ENCODE results near the gene FAM163A. TPM values are rescaled to one million over a fixed set of nuclear protein-coding genes. Genes with fewer than 3 reads are reported as not detected.

The FAM163A gene
- total RNA-seq, 3 donors from 2014 or later (not counting 1 experiment from before 2014, with no cell fraction given): not detected

DNA sequence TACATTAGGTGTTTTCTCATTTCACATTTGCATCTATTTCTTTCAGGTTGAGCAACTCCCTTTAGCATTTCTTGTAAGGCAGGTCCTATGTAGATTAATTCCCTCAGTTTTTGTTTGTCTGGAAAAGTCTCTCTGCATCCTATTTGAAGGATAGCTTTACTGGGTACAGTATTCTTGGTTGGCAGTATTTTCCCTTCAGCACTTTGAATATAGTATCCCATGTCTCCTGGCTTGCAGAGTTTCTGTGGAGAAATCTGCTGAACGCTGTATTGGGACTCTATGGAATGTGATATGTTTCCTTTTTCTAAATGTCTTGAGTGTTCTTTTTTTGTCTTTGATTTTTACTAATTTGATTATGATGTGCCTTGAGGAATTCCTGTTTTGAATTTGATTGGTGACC, 28.9 kb upstream of the FAM163A start:
- peaks cover 42% of the 10 kb centered on the region for H3K36me3 Mint-ChIP-seq
- H3K27me3 Mint-ChIP-seq (ENCODE audit: low read depth in 2 of 2): peaks cover 3 to 19% of the 10 kb centered on the region in 2 donors
- intact Hi-C loops (cut with micrococcal nuclease): no loop called here
- H3K27ac Mint-ChIP-seq: no peak overlapping the region
- DNase-seq (no peak), ATAC-seq (no peak)
- H3K27ac ChIP-seq (ENCODE audit: low read length): no peak overlapping the region
- peaks cover 6% of the 10 kb centered on the region for H3K9me3 ChIP-seq (ENCODE audit: control insufficient read depth, insufficient read depth, low read length)
- 90% methylated on average over 1 of the region's 1 CpG for WGBS (ENCODE audit: insufficient coverage)
- TF ChIP-seq, protein P1, sequence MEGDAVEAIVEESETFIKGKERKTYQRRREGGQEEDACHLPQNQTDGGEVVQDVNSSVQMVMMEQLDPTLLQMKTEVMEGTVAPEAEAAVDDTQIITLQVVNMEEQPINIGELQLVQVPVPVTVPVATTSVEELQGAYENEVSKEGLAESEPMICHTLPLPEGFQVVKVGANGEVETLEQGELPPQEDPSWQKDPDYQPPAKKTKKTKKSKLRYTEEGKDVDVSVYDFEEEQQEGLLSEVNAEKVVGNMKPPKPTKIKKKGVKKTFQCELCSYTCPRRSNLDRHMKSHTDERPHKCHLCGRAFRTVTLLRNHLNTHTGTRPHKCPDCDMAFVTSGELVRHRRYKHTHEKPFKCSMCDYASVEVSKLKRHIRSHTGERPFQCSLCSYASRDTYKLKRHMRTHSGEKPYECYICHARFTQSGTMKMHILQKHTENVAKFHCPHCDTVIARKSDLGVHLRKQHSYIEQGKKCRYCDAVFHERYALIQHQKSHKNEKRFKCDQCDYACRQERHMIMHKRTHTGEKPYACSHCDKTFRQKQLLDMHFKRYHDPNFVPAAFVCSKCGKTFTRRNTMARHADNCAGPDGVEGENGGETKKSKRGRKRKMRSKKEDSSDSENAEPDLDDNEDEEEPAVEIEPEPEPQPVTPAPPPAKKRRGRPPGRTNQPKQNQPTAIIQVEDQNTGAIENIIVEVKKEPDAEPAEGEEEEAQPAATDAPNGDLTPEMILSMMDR (IDR thresholded peaks at IDR 0.05): no peak
- no peaks in the 10 kb centered on the region for H3K27me3 ChIP-seq (ENCODE audit: control insufficient read depth, insufficient read depth, low read length)
- H3K9me3 Mint-ChIP-seq: peaks cover 25 to 27% of the 10 kb centered on the region in 2 donors
- no peak overlapping the region for H3K4me3 Mint-ChIP-seq
- H3K4me1 ChIP-seq (ENCODE audit: control insufficient read depth, insufficient read depth, low read length): no peaks in the 10 kb centered on the region
- no peaks in the 10 kb centered on the region for H3K36me3 ChIP-seq (ENCODE audit: control insufficient read depth, insufficient read depth, low read length)
- no peak overlapping the region for H3K4me3 ChIP-seq (ENCODE audit: low read length)
- H3K4me1 Mint-ChIP-seq: peaks cover 0 to 8% of the 10 kb centered on the region in 2 donors

DNA sequence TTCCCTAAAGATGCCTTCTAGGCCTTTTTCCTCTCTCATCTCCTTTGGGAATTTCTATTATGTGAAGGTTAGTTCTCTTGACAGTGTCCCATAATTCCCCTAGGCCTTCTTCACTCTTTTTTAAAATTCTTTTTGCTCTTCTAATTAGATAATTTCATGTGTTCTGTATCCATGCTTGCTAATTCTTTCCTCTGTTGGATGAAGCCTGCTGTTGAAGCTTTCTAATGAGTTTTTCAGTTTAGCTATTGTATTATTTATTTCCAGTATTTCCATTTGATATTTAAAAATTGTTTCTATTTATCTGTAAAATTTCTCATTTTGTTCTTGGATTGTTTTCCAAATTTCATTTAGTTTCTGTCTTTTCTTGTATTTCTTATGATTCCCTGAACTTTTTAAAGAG, 28.5 kb upstream of the FAM163A start:
- Histone ChIP-seq H3K36me3 (ENCODE audit: control insufficient read depth, insufficient read depth, low read length) (no peaks in the 10 kb centered on the region), H3K9me3 (ENCODE audit: control insufficient read depth, insufficient read depth, low read length) (peaks cover 6% of the 10 kb centered on the region), H3K27ac (ENCODE audit: low read length) (no peak overlapping the region), H3K27me3 (ENCODE audit: control insufficient read depth, insufficient read depth, low read length) (no peaks in the 10 kb centered on the region), H3K4me3 (ENCODE audit: low read length) (no peak overlapping the region), H3K4me1 (ENCODE audit: control insufficient read depth, insufficient read depth, low read length) (no peaks in the 10 kb centered on the region)
- DNase-seq (no peak), ATAC-seq (no peak)
- peaks cover 3 to 19% of the 10 kb centered on the region in 2 donors for H3K27me3 Mint-ChIP-seq (ENCODE audit: low read depth in 2 of 2)
- intact Hi-C loops (cut with micrococcal nuclease): no loop called here
- H3K27ac Mint-ChIP-seq: no peak overlapping the region
- H3K4me3 Mint-ChIP-seq: no peak overlapping the region
- H3K9me3 Mint-ChIP-seq: peaks cover 25 to 27% of the 10 kb centered on the region in 2 donors
- H3K36me3 Mint-ChIP-seq: peaks cover 47% of the 10 kb centered on the region
- TF ChIP-seq, protein P1 (IDR thresholded peaks at IDR 0.05): no peak
- peaks cover 0 to 8% of the 10 kb centered on the region in 2 donors for H3K4me1 Mint-ChIP-seq

DNA sequence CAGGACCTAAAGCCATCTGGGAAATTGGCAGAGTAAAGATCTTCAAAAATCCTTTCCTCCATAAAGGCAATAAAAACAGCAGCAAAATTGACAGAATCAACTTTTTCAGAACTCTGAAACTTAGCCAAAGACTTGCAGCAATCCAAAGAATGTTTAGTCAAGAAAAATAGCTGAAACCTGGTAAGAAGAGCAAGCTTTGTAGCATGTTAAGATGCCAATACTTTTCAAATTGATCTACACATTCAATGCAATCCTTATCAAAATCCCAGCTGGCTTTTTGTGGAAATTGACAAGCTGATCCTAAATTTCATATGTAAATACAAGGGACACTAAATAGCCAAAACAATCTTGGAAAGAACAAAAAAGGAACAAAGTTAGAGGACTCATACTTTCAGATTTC, 23.8 kb upstream of the FAM163A start:
- H3K27ac ChIP-seq (ENCODE audit: low read length): no peak overlapping the region
- ATAC-seq: no peak
- peaks cover 0 to 19% of the 10 kb centered on the region in 2 donors for H3K27me3 Mint-ChIP-seq (ENCODE audit: low read depth in 2 of 2)
- H3K9me3 Mint-ChIP-seq: peaks cover 24 to 25% of the 10 kb centered on the region in 2 donors
- H3K9me3 ChIP-seq (ENCODE audit: control insufficient read depth, insufficient read depth, low read length): peaks cover 6% of the 10 kb centered on the region
- no peaks in the 10 kb centered on the region for H3K36me3 ChIP-seq (ENCODE audit: control insufficient read depth, insufficient read depth, low read length)
- no peak overlapping the region for H3K4me3 Mint-ChIP-seq
- DNase-seq: no peak
- no peaks in the 10 kb centered on the region for H3K27me3 ChIP-seq (ENCODE audit: control insufficient read depth, insufficient read depth, low read length)
- no peaks in the 10 kb centered on the region for H3K4me1 ChIP-seq (ENCODE audit: control insufficient read depth, insufficient read depth, low read length)
- no peaks in the 10 kb centered on the region for H3K4me1 Mint-ChIP-seq
- H3K4me3 ChIP-seq (ENCODE audit: low read length): no peak overlapping the region
- H3K36me3 Mint-ChIP-seq: peaks cover 47% of the 10 kb centered on the region
- no peak overlapping the region for H3K27ac Mint-ChIP-seq
- intact Hi-C loops (cut with micrococcal nuclease): no loop called here
- TF ChIP-seq, protein P1 (IDR thresholded peaks at IDR 0.05): no peak

DNA sequence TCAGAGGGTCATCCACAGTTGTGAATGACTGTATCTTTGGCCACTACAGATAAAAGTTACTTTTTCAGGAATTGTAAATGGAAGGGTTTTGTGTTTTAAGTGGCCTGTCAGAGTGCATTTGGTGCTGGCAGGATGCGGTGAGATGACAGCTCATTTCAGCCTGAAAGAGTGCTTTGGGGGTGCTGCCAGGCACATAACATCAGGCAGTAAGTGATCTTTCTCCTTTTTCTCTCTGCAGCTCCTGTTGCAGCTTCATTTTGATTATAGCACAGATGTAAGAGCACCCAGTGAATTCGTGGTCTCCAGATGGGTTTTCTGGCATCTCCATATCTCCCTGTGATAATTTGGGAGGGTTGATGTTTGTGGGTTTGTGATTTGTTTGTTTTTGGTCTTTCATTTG, 14.8 kb upstream of the FAM163A start:
- ATAC-seq (no peak), DNase-seq (no peak)
- Histone ChIP-seq H3K4me1 (ENCODE audit: control insufficient read depth, insufficient read depth, low read length) (no peaks in the 10 kb centered on the region), H3K9me3 (ENCODE audit: control insufficient read depth, insufficient read depth, low read length) (no peaks in the 10 kb centered on the region), H3K36me3 (ENCODE audit: control insufficient read depth, insufficient read depth, low read length) (no peaks in the 10 kb centered on the region), H3K27ac (ENCODE audit: low read length) (no peak overlapping the region), H3K4me3 (ENCODE audit: low read length) (no peak overlapping the region), H3K27me3 (ENCODE audit: control insufficient read depth, insufficient read depth, low read length) (no peaks in the 10 kb centered on the region)
- intact Hi-C loops (cut with micrococcal nuclease): no loop called here
- no peak overlapping the region for H3K27ac Mint-ChIP-seq
- 83% methylated on average over 1 of the region's 2 CpGs for WGBS (ENCODE audit: insufficient coverage)
- TF ChIP-seq, protein P1 (IDR thresholded peaks at IDR 0.05): no peak
- no peaks in the 10 kb centered on the region for H3K9me3 Mint-ChIP-seq
- no peak overlapping the region for H3K4me3 Mint-ChIP-seq
- peaks cover 2 to 12% of the 10 kb centered on the region in 2 donors for H3K27me3 Mint-ChIP-seq (ENCODE audit: low read depth in 2 of 2)
- no peaks in the 10 kb centered on the region for H3K4me1 Mint-ChIP-seq
- no peaks in the 10 kb centered on the region for H3K36me3 Mint-ChIP-seq
